ENCODE results near the gene SLC16A14.
A peak's percentile ranks its signal among the peaks of the same experiment; 100 is the strongest.

SLC16A14 gene

GRCh38 chr2:230012267-230012884, 56.3 kb downstream of the SLC16A14 start:
- Histone ChIP-seq H3K4me1 (peaks cover 6% of the 10 kb centered on the region; the same call in 1 of the 2 replicates), H3K36me3 (replicated peaks) (no peaks in the 10 kb centered on the region), H3K27me3 (ENCODE audit: low read depth) (no peaks in the 10 kb centered on the region), H3K9me3 (no peaks in the 10 kb centered on the region), H3K4me3 (no peak overlapping the region)
- in situ Hi-C loops (cut with MboI; ENCODE audit: low sequenced_read_pairs) = no loop called here
- DNase-seq (ENCODE audit: low spot score in 2 of 2) = no peak

GRCh38 chr2:230011617-230012016, 57.1 kb downstream of the SLC16A14 start:
- in situ Hi-C loops (cut with MboI; ENCODE audit: low sequenced_read_pairs) = no loop called here

GRCh38 chr2:230010501-230010900, 58.2 kb downstream of the SLC16A14 start:
- peaks cover 6% of the 10 kb centered on the region; the same call in 1 of the 2 replicates for H3K4me1 ChIP-seq
- DNase-seq (ENCODE audit: low spot score in 2 of 2) = no peak
- H3K9me3 ChIP-seq = no peaks in the 10 kb centered on the region
- in situ Hi-C loops (cut with MboI; ENCODE audit: low sequenced_read_pairs) = no loop called here
- H3K4me3 ChIP-seq = no peak overlapping the region
- H3K27me3 ChIP-seq (ENCODE audit: low read depth) = no peaks in the 10 kb centered on the region
- no peaks in the 10 kb centered on the region for H3K36me3 ChIP-seq (replicated peaks)

More at GRCh38 chr2:230011617-230012016, 57.1 kb downstream of the SLC16A14 start:
- Histone ChIP-seq H3K27me3 (ENCODE audit: low read depth) (no peaks in the 10 kb centered on the region), H3K4me3 (no peak overlapping the region), H3K36me3 (replicated peaks) (no peaks in the 10 kb centered on the region), H3K9me3 (no peaks in the 10 kb centered on the region), H3K4me1 (peaks cover 6% of the 10 kb centered on the region; the same call in 1 of the 2 replicates)
- DNase-seq (ENCODE audit: low spot score in 2 of 2) = no peak

GRCh38 chr2:230008708-230009066, 60.0 kb downstream of the SLC16A14 start:
- no peaks in the 10 kb centered on the region for H3K36me3 ChIP-seq (replicated peaks)
- no peak for DNase-seq (ENCODE audit: low spot score in 2 of 2)
- no peaks in the 10 kb centered on the region for H3K9me3 ChIP-seq
- peaks cover 6% of the 10 kb centered on the region; the same call in 1 of the 2 replicates for H3K4me1 ChIP-seq
- H3K27me3 ChIP-seq (ENCODE audit: low read depth) = no peaks in the 10 kb centered on the region
- no peak overlapping the region for H3K4me3 ChIP-seq
- in situ Hi-C loops (cut with MboI; ENCODE audit: low sequenced_read_pairs) = loop anchor here (5.0 to 10.0 kb wide), 2 partner anchors 156 to 604 kb away; no protein-coding TSS in a partner anchor

- Histone ChIP-seq H3K36me3 (replicated peaks) (no peaks in the 10 kb centered on the region), H3K4me1 (peaks cover 6% of the 10 kb centered on the region; the same call in 1 of the 2 replicates), H3K9me3 (no peaks in the 10 kb centered on the region), H3K4me3 (no peak overlapping the region), H3K27me3 (ENCODE audit: low read depth) (no peaks in the 10 kb centered on the region)
- DNase-seq (ENCODE audit: low spot score in 2 of 2) = peak; percentile 54 to 86
- in situ Hi-C loops (cut with MboI; ENCODE audit: low sequenced_read_pairs) = loop anchor here (5.0 to 10.0 kb wide), 2 partner anchors 157 to 604 kb away; no protein-coding TSS in a partner anchor
Measured at GRCh38 chr2:230007931-230008707, 60.6 kb downstream of the SLC16A14 start.

GRCh38 chr2:230000118-230000841, 68.4 kb downstream of the SLC16A14 start:
- Histone ChIP-seq H3K4me1 (no peaks in the 10 kb centered on the region), H3K27me3 (ENCODE audit: low read depth) (no peaks in the 10 kb centered on the region), H3K36me3 (replicated peaks) (no peaks in the 10 kb centered on the region), H3K4me3 (no peak overlapping the region), H3K9me3 (no peaks in the 10 kb centered on the region)
- in situ Hi-C loops (cut with MboI; ENCODE audit: low sequenced_read_pairs) = loop anchor here (10.0 kb wide), 1 partner anchor 165 kb away; no protein-coding TSS in a partner anchor
- DNase-seq (ENCODE audit: low spot score in 2 of 2) = no peak

GRCh38 chr2:229997565-229997964, 71.2 kb downstream of the SLC16A14 start:
- DNase-seq (ENCODE audit: low spot score in 2 of 2) = no peak
- no peak overlapping the region for H3K4me3 ChIP-seq

GRCh38 chr2:229996320-229996719, 72.4 kb downstream of the SLC16A14 start:
- Histone ChIP-seq H3K4me1 (no peaks in the 10 kb centered on the region), H3K4me3 (no peak overlapping the region), H3K27me3 (ENCODE audit: low read depth) (no peaks in the 10 kb centered on the region), H3K36me3 (replicated peaks) (no peaks in the 10 kb centered on the region), H3K9me3 (no peaks in the 10 kb centered on the region)
- DNase-seq (ENCODE audit: low spot score in 2 of 2) = no peak
- in situ Hi-C loops (cut with MboI; ENCODE audit: low sequenced_read_pairs) = no loop called here

More at GRCh38 chr2:229997565-229997964, 71.2 kb downstream of the SLC16A14 start:
- in situ Hi-C loops (cut with MboI; ENCODE audit: low sequenced_read_pairs) = no loop called here
- Histone ChIP-seq H3K9me3 (no peaks in the 10 kb centered on the region), H3K4me1 (no peaks in the 10 kb centered on the region), H3K36me3 (replicated peaks) (no peaks in the 10 kb centered on the region), H3K27me3 (ENCODE audit: low read depth) (no peaks in the 10 kb centered on the region)

- in situ Hi-C loops (cut with MboI; ENCODE audit: low sequenced_read_pairs) = no loop called here
Measured at GRCh38 chr2:229993236-229993635, 75.5 kb downstream of the SLC16A14 start.

More at GRCh38 chr2:229993236-229993635, 75.5 kb downstream of the SLC16A14 start:
- no peaks in the 10 kb centered on the region for H3K27me3 ChIP-seq (ENCODE audit: low read depth)
- DNase-seq (ENCODE audit: low spot score in 2 of 2) = no peak
- no peaks in the 10 kb centered on the region for H3K36me3 ChIP-seq (replicated peaks)
- no peaks in the 10 kb centered on the region for H3K4me1 ChIP-seq
- H3K4me3 ChIP-seq = no peak overlapping the region
- no peaks in the 10 kb centered on the region for H3K9me3 ChIP-seq
